ENCODE data around the gene AGR3.

AGR3 gene

GRCh38 chr7:16881844-16882243 lies at the start of gene AGR3:
Gene AGR3, minus strand, starts transcription at chr7:16881983. Its CDS starts 3,365 bp downstream, at chr7:16878618.
- DNase-seq (ENCODE audit: insufficient read length, low spot score) (no peak), FAIRE-seq (no peak)

- DNase-seq (ENCODE audit: insufficient read length, low spot score) (no peak), FAIRE-seq (no peak)
These were observed 49.2 kb upstream of the AGR3 start for GRCh38 chr7:16930946-16931345.

GRCh38 chr7:16929146-16929762 lies 47.5 kb upstream of the AGR3 start:
- DNase-seq (ENCODE audit: insufficient read length, low spot score) (no peak), FAIRE-seq (peak; percentile 59)

- DNase-seq (ENCODE audit: insufficient read length, low spot score) (no peak), FAIRE-seq (no peak)
These were observed 45.1 kb upstream of the AGR3 start for GRCh38 chr7:16926861-16927260.

GRCh38 chr7:16926283-16926682 lies 44.5 kb upstream of the AGR3 start:
- FAIRE-seq (no peak), DNase-seq (ENCODE audit: insufficient read length, low spot score) (no peak)

GRCh38 chr7:16925609-16926008 lies 43.8 kb upstream of the AGR3 start:
- DNase-seq (ENCODE audit: insufficient read length, low spot score): no peak
- FAIRE-seq: no peak

GRCh38 chr7:16923019-16923418 lies 41.2 kb upstream of the AGR3 start:
- DNase-seq (ENCODE audit: insufficient read length, low spot score) (no peak), FAIRE-seq (no peak)

- DNase-seq (ENCODE audit: insufficient read length, low spot score): no peak
- FAIRE-seq: no peak
These were observed 40.0 kb upstream of the AGR3 start for GRCh38 chr7:16921644-16922257.

GRCh38 chr7:16921151-16921550 lies 39.4 kb upstream of the AGR3 start:
- DNase-seq (ENCODE audit: insufficient read length, low spot score) (no peak), FAIRE-seq (no peak)

- DNase-seq (ENCODE audit: insufficient read length, low spot score) (no peak), FAIRE-seq (no peak)
These were observed 37.7 kb upstream of the AGR3 start for GRCh38 chr7:16919440-16919839.

- DNase-seq (ENCODE audit: insufficient read length, low spot score) (no peak), FAIRE-seq (no peak)
These were observed 36.6 kb upstream of the AGR3 start for GRCh38 chr7:16918288-16918895.

GRCh38 chr7:16916738-16917137 lies 35.0 kb upstream of the AGR3 start:
- no peak for DNase-seq (ENCODE audit: insufficient read length, low spot score)
- FAIRE-seq: no peak

- FAIRE-seq (no peak), DNase-seq (ENCODE audit: insufficient read length, low spot score) (no peak)
These were observed 34.4 kb upstream of the AGR3 start for GRCh38 chr7:16916105-16916639.

GRCh38 chr7:16915405-16915804 lies 33.6 kb upstream of the AGR3 start:
- FAIRE-seq (no peak), DNase-seq (ENCODE audit: insufficient read length, low spot score) (no peak)

GRCh38 chr7:16914771-16915170 lies 33.0 kb upstream of the AGR3 start:
- DNase-seq (ENCODE audit: insufficient read length, low spot score): no peak
- no peak for FAIRE-seq

GRCh38 chr7:16913643-16914042 lies 31.9 kb upstream of the AGR3 start:
- DNase-seq (ENCODE audit: insufficient read length, low spot score): no peak
- no peak for FAIRE-seq

- FAIRE-seq (no peak), DNase-seq (ENCODE audit: insufficient read length, low spot score) (no peak)
These were observed 30.8 kb upstream of the AGR3 start for GRCh38 chr7:16912540-16912939.

GRCh38 chr7:16908561-16908960 lies 26.8 kb upstream of the AGR3 start:
- FAIRE-seq: no peak
- no peak for DNase-seq (ENCODE audit: insufficient read length, low spot score)

GRCh38 chr7:16905300-16906044 lies 23.7 kb upstream of the AGR3 start:
- no peak for DNase-seq (ENCODE audit: insufficient read length, low spot score)
- no peak for FAIRE-seq

GRCh38 chr7:16904076-16904475 lies 22.3 kb upstream of the AGR3 start:
- no peak for DNase-seq (ENCODE audit: insufficient read length, low spot score)
- FAIRE-seq: no peak

- no peak for DNase-seq (ENCODE audit: insufficient read length, low spot score)
- FAIRE-seq: no peak
These were observed 18.5 kb upstream of the AGR3 start for GRCh38 chr7:16900209-16900768.
